GM20000 (cell line): Measurements from ENCODE around the gene AGR2.

ENCODE experiments used
- DNase-seq: peaks from one replicate; pipeline ENCODE4 v3.0.0; 2012; ENCODE audit warnings: low spot score
- TF ChIP-seq, protein P1 (sequence below): IDR thresholded peaks from 2 replicates; pipeline ENCODE4 v1.5.1; 2012; ENCODE audit warnings: mild to moderate bottlenecking, control low read depth; ENCODE audit errors: extremely low read depth, missing control alignments

Gene AGR2

GRCh38 chr7:16753102-16753931 lies 51.5 kb downstream of the AGR2 start, which contains the start of gene TSPAN13:
Gene TSPAN13 (plus strand): TSS chr7:16753755. CDS start chr7:16753968, 213 bp downstream.
- TF ChIP-seq, protein P1, sequence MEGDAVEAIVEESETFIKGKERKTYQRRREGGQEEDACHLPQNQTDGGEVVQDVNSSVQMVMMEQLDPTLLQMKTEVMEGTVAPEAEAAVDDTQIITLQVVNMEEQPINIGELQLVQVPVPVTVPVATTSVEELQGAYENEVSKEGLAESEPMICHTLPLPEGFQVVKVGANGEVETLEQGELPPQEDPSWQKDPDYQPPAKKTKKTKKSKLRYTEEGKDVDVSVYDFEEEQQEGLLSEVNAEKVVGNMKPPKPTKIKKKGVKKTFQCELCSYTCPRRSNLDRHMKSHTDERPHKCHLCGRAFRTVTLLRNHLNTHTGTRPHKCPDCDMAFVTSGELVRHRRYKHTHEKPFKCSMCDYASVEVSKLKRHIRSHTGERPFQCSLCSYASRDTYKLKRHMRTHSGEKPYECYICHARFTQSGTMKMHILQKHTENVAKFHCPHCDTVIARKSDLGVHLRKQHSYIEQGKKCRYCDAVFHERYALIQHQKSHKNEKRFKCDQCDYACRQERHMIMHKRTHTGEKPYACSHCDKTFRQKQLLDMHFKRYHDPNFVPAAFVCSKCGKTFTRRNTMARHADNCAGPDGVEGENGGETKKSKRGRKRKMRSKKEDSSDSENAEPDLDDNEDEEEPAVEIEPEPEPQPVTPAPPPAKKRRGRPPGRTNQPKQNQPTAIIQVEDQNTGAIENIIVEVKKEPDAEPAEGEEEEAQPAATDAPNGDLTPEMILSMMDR, result no peak
- DNase-seq, result peak; percentile 56

DNA sequence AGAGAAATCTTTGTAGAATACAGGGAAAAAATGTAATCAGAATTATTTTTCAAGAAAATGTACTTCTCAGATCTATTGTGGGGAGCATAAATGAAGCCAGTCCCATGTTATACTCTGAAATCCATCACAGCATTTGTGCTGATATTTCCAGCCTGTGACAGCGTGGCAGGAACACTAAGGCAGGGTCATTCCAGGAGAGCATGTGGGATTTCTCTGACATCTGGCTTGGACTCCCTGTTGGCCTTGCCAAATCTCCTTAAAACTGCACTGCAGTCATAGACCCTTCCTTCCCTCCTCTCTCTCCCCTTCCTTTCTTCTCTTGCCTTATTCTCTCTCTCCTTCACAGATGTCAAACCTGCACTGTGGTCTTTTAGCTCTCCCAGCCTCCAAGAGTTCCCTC lies 57.7 kb downstream of the AGR2 start:
- no peak for DNase-seq
- TF ChIP-seq, protein P1, result no peak

GRCh38 chr7:16745645-16746044 lies 59.2 kb downstream of the AGR2 start:
- TF ChIP-seq, protein P1, result no peak
- no peak for DNase-seq

DNA sequence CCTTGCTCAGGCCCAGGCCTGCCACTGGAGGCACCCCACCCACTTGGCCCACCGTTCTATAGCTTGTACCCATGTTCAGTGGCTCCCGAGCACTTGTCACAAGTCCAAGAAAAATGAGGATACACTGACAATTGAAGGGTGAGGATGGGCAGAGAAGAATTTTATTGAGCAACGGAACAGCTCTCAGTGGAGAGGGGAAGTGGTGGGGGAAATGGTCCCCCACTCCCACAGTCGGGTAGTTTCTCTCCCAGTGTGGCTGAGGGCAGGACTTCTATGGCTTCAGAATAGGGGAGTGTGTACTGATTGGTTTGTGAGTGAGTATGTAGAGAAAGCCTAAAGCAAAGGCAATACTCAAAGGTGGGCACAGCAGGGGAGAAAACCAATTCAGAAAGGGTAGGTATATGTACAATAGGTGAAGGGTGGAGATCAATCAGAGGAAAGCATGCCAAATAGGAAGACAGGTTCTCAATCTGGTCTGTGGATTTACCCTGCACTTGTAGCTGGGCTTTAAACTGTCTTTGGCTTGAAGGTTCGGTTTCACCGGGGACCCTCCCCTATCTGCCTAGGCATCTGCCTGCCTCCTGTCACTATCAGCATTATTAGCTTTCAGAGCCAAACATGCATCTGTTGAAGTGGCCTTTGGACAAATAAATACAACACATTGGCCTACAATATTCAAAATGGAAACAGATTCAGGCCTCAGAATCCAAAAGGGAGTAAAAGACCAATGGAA lies 60.1 kb downstream of the AGR2 start:
- TF ChIP-seq, protein P1, result no peak

GRCh38 chr7:16743236-16743635 lies 61.6 kb downstream of the AGR2 start:
- TF ChIP-seq, protein P1, result no peak
- no peak for DNase-seq

More for the DNA sequence above, 60.1 kb downstream of the AGR2 start:
- DNase-seq, result no peak

- TF ChIP-seq, protein P1, result no peak
- DNase-seq, result no peak
These were observed 62.3 kb downstream of the AGR2 start for GRCh38 chr7:16742547-16742946.
